ENCODE data around the gene KSR2.

GRCh38 chr12:117417004-117417403 lies 551.8 kb downstream of the KSR2 start:
- TF ChIP-seq CTCF (IDR thresholded peaks at IDR 0.05) (no peak), POLR2A (IDR thresholded peaks at IDR 0.05) (no peak)
